Inferior parietal cortex (tissue), 1 donor: Measurements from ENCODE around the gene CDC14B.
A peak's percentile ranks its signal among the peaks of the same experiment; 100 is the strongest.
"Not testable (repeated sequence)": the region's sequence is repeated elsewhere in the genome, so short reads cannot be mapped to it uniquely, and the experiment has no call there.

Source experiments
- DNase-seq: peaks from one replicate; pipeline ENCODE4 v3.0.0-alpha.2; 2016; ENCODE audit errors: extremely low spot score

Gene CDC14B

DNA sequence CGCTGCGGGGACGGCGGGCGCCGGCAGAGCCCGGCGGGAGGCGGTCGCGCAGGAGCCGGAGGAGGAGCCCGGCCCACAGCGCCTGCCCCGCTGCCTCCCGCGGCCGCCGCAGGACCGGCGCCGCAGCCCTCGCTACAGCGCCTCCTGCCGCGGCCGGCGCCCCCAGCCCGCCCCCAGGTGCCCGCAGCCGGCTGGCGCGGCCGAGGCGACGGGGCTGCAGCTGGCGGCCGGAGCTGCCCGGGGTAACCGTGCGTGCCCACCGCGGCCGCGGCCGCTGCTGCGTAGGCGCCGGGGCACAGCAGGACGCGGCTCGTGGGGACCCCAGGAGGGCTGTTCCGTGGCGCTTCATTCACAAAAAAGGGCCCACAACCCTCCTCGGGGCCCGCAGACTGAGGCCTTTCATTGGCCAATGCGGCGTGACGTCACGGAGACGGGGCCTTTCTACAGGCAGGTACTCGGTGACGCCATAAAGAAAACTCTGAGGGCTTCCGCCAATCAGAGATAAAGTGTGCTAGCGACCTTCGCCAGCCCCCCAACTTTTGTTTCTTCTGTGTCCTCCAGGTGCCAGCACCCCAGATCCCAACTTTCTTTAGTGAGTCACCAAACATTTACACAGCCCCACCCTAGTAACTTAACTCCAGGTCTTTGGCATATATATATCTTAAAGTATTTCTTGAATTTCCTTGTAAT, at the start of gene CDC14B:
CDC14B (minus strand) TSS at position 353 of the 690 bp plus-strand sequence. CDS start 465 bp downstream, outside the sequence.
- peak; percentile 85 for DNase-seq

DNA sequence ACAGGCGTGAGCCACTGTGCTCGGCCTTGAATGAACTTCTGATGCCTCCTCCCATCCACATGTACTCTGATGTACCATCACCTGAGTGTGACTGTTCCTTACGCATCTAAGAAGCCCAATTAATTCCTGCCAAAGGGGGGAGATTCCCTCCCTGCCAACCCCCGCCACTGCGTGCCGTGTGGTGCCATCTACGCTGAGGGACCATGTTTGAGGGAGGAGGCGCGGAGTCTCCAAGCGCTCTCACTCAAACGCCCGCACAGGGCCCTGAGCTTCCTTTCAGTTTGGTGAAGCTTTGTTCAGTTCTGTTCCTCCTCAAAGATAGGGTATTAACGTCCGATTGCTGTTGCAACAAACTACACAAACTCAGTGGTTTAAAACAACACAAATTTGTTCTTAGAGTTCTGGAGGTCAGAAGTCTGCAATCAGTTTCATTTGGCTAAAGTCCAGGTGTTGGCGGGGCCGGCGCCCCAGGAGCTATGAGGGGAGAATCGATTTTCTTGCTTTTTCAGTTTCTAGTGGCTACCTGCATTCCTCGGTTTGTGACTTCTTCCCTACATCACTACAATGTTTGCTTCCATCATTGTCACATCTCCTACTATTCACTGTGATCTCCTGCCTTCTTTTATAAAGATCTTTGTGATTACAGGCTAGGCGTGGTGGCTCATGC, 49.4 kb upstream of the CDC14B start:
- no peak for DNase-seq

DNA sequence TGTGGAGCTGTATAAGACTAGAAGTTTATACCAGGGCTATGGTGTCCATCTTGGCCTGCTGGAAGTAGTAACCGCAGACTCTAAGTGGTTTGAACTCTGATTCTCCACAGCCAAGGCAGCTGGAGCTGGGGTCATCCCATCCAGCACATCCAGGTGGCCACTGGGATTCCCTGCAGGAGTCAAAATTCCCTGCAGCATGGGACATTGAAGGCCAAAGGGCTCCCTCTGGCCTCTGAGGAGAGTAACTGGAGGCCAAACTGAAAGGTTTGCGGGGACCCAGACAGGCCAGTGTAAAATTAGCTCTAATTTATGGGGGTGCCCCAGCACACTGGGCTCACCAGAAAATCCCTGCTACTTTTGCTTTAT, 47.7 kb upstream of the CDC14B start:
- no peak for DNase-seq

DNA sequence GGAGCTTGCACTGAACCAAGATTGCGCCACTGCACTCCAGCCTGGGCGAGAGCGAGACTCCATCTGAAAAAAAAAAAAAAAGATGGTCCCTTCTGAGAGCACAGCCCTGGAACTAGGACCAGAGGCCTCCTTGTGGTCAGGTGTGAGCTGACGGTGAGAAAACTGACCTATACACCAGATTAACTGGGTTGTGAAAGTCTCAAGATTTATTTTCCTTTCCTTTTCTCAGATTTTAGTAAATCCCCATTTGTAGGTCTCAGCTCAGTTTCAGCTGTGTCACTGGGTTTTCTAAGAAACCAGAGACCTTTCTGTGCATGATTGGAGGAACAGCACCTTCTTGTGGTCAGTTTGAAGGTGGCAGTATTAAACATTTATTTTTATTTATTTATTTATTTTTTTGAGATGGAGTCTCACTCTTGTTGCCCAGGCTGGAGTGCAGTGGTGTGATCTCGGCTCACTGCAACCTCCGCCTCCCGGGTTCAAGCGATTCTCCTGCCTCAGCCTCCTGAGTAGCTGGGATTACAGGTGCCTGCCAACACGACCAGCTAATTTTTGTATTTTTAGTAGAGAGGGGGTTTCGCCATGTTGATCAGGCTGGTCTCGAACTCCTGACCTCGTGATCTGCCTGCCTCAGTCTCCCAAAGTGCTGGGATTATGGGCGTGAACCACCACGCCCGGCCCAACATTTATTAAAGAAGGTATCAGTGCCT, 47.2 kb upstream of the CDC14B start:
- DNase-seq: peak; percentile 66

DNA sequence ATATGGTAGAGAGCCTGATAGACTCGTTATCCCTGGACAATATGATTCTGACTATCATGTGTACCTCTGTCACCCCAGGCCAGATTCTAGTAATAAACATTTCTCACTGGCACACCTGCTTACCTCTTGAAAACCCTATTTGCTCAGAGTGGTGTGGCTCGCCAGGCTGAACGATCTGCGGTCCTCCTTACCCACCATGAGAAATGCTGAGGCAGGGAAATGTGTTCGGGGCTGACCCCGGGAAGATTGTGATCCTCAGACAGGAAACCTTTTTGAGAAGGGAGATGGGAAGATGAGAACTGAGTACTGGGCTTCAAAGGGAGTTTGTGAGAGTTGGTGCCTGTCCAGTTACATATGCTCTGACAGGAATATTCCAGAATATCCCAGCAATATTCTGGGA, 46.1 kb upstream of the CDC14B start:
- DNase-seq: no peak

DNA sequence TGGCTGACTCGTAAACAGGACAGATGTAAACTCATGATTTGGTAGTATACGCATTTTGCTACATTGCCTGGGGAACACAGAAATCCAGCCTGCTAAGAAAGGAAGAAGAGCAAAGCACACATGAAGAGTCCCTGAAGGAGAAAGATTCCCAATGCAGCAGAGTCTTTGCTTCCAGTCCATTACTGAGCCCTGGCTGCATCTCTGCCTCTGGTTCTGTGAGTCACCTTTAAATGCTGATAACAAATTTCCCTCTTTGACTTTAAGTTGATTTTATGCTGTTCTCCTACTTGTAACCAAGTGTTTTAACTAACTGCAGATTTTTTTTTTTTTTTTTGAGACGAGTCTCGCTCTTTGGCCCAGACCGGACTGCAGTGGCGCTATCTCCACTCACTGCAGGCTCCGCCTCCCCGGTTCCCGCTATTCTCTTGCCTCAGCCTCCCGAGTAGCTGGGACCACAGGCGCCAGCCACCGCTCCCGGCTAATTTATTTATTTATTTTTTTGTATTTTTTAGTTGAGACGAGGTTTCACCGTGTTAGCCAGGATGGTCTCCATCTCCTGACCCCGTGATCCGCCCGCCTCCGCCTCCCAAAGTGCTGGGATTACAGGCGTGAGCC, 44.0 kb upstream of the CDC14B start:
- no peak for DNase-seq

DNA sequence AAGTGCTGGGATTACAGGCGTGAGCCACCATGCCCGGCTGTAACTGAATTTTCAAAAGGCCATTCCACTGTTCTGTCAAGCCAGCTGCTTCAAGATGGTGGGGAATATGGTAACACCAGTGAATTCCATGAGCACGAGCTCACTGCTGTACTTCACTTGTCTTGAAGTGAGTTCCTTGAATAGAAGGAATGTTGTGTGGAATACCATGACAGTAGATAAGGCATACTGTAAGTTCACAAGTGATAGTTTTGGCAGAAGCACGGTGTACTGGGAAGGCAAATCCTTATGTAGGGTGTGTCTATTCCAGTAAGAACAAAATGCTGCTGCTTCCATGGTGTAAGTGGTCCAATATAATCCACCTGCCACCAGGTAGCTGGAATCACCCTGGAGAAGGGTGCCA, 42.1 kb upstream of the CDC14B start:
- no peak for DNase-seq

DNA sequence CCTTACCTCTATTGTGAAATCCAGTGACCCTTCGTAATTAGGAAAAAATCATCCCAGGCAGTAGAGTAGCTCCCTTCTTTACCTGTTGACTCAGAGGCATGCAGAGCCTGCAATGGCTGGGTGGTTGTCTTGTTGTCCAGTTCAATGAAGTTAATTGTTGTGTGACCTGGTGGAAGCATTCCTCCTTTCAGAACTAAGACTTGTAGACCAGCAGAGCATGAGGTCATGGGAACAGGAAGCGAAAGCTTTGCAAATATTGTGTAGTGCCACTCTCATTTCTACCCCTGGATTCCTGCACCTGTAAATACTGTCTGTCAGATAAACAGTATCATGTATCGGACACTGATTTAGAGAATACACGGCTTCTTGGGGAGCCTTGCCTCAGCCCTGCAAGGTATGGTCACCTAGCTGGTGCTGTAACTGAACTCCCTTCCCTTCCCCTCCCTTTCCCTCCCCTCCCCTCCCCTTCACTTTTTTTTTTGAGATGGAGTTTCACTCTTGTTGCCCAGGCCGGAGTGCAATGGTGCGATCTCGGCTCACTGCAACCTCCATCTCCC, 41.1 kb upstream of the CDC14B start:
- DNase-seq: no peak

DNA sequence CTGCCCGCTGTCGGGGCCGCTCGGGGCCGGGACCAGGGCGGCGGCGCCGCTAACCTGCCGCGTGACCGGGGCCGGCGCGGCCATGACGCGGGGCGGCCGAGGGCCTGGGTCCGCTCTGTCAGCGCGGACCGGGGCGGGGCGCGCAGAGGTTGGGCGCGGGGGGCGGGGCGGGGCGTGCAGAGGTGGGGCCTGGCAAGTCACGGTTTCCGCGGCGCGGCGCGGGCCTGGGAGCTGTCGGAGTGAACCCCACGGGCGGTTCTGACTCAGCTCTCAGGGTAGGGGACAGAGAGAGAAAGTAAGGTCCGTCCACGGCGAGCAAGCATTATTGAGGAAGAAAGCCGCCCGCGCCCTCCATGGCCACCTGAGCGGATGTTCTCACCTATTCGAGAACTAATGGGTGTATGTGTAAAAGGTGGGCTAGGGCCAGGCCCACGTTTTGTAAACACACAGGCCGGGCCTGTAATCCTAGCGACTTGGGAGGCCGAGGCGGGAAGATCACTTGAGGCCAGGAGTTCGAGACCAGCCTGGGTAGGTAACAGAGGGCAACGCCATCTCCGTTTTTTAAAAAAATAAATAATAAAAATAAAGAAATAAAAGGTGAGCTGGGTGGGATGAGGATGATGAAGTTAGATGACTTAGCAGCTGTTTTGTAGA, 35.7 kb upstream of the CDC14B start, which contains the start of gene PRXL2C:
PRXL2C (minus strand) TSS at position 120 of the 654 bp plus-strand sequence; CDS start at position 84, 36 bp downstream.
- DNase-seq: peak; percentile 18

DNA sequence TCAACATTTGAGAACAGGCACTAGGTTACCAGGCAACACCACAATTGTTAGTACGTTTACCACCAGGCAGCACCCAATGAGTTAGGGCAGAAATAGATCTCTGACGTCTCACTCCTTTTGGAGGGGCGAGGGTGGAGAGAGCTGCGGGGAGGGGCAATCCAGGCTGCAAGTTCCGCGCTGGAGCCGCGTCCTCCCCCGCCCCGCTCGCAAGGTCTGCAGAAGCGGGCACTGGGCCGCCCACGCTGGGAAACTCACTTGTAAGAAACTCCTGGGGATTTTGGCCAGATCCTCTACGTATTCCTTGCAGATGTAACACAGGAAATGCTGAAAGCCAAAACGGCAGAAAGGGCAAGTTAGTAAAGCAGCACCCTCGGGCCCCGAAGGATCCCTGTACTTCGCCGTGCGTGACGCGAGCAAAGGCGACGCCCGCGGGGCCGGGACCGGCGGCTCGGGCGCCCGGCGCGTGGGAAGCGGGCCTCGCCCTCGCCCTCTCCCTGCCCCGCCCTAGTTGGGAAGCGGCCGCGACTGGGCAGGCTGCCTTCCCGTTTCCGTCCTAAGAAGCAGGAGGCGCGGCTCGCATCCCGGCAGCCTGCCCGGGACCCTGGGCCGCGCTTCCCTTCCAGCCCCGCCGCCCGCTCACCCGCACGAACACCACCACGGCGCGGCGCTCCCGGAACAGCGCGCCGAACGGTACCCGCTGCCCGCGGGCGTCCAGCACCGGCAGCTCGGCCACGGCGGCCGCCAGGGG, 35.0 kb upstream of the CDC14B start:
- peak; percentile 64 for DNase-seq

DNA sequence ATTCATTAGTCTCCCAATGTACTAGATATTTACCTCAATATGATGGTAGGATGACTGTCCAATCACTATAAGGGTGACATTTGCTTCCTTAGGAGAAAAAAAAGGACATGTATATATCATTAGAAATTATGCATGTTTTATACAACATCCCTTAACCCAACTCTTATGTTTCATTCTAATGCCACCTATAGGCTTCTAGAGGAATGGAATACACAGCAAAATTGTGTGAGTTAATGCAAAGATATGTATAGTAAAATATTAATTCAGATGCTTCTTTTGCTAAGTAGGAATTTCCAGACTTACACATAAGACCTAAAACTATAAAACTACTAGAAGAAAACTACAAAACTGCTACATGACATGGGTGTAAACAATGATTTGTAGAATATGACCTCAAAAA, 32.0 kb upstream of the CDC14B start:
- DNase-seq: peak; percentile 26

DNA sequence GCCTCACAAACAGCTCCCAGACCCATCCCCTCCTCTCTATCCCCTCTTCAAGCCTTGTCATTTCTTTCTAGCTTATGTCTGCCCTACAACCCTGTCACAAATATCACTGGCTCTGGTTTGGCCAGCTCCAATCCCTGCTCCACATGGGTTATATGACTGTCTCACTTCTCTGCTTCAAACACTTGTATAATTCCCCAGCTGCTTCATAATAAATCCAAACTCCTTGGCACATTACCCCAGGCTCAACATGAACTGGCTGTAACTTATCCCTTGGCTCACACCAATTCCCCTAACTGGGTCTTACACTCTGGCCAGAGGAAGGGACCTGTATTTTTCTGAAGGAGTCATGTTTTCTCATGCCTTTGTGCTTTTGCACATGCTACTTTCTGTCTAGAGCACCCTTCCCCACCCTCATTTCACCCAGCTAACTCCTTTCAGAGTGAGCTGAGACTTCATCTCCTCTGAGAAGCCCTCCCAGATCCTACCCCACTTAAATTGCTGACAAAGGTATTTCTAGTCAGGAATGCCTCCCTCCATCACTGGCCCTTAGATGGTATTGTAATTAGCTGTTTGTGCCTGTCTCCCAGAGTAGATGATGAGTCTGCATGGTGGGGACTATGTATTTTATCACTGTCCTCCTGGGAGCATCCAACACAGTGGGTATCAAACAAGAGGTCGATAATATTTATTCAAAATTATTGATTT, 30.1 kb upstream of the CDC14B start:
- DNase-seq: no peak

DNA sequence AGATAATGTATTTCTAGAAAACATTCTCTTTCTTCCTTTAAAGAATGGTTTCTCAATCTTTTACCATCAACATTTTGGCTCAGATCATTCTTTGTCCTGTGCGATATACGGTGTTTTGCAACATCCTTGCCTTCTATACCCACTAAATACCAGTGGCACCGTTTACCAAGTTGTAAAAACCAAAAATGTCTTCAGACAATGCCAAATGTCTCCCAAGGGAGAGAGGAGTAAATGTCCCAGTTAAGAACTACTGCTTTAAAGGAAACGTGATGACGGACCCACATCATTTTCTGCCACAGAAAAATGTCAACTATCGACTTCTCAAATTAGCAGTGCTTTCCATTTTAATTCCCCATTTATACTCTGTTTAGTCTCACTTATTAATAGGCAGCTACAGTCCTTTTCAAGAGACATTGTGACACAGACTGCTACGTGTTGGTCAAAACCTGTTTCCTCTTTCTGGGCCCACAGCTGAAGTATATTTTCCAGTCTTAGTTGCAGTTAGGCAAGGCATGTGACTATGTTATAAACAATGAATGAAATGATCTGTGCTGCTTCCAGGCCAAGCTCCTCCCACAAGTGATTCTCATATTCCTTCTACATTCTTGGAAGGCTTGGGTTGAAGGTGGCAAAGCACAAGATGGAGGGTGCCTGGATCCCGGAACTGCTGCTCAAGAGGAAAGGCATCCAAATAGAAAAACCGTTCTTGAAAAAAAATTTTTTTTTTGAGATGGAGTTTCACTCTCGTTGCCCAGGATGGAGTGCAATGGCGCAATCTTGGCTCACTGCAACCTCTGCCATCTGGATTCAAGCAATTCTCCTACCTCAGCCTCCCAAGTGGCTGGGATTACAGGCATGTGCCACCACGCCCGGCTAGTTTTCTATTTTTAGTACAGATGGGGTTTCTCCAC, 26.7 kb upstream of the CDC14B start:
- DNase-seq: no peak

DNA sequence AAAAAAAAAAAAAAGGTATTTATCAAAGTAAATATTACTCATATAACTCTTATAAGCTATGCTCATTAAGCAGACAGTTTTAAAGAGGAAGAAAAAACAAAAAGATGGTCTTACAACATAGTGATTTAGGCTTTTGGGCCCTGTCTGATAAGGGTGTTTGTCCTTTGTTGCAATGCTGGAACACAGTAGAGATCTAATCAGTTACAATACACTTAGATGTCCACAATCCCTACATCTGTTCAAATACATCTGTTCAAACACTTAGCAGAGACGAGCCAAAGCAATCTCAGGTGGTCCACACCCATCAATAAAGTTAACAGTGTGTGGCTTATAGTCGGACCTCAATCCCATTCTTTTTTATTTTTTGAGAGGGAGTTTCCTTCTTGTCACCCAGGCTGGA, 24.5 kb upstream of the CDC14B start:
- no peak for DNase-seq

DNA sequence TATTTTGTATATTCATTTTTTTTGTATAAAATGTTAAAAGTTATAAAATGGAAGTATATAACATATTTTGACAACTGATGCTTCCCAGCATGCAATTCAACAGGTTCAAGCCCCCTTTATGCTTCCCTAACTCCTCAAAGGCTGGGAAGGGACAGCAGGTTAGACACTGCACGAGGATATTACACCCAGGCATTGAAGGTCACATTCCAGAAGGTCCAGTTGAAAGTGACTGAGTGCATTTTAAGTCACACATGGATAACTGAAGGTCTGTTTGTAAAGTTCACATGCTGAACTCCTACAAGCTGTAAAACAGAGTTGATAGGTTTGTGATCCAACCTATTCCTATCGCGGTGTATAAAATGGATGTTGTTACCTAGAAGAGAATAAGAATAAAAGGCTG, 21.9 kb upstream of the CDC14B start:
- DNase-seq: no peak

DNA sequence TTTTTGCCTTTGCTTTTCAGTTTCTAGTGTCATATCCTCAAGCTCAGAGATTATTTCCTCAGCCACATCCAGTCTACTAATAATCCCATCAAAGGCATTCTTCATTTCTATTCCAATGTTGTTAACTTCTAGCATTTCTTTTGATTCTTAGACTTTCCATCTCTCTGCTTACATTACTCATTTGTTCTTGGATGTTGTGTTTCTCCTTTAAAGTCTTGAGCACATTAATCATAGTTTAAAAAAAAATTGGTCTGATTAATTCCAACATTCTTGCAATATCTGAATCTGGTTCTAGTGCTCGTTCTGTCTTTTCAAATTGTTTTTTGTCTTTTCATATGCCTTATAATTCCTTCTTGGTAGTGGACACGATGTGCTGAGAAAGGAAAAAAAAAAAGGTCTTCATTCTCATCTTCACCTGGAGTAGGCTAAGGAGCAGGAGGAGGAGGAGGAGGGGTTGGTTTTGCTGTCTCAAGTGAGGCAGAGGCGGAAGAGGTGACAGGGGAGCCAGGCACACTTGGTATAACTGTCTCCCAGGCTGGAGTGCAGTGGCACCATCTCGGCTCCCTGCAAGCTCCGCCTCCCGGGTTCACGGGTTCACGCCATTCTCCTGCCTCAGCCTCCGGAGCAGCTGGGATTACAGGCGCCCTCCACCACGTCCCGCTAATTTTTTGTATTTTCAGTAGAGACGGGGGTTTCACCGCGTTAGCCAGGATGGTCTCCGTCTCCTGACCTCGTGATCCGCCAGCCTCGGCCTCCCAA, 19.1 kb upstream of the CDC14B start:
- DNase-seq: no peak

DNA sequence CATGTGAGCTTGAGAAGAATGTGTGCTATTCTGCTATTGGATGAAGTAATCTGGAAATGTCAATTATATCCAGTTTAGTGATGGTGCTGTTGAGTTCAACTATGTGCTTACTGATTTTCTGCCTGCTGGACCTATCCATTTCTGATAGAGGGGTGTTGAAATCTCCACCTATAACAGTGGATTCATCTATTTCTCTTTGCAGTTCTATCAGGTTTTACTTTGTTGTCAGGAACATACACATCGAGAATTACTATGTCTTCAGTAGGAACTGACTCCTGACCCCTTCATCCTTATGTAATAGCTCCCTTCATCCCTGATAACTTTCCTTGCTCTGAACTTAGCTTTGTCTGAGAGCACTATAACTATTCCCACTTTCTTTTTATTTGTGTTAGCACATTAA, 16.7 kb upstream of the CDC14B start:
- no peak for DNase-seq

DNA sequence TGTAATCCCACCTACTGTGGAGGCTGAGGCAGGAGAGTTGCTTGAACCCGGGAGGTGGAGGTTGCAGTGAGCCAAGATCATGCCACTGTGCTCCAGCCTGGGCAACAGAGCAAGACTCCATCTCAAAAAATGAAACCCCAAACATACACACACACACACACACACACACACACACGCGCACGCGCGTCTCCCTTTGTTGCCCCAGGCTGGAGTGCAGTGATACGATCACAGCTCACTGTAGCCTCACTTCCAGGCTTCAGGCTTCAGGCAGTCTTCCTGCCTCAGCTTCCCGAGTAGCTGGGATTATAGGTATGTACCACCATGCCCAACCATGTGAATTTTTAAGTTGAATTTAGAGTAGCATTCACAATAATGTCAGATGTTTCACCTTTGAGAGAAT, 13.9 kb upstream of the CDC14B start:
- not testable (repeated sequence) for DNase-seq
